A549 (cell line): ENCODE results near the gene SLC9C2. TPM values are rescaled to one million over a fixed set of nuclear protein-coding genes. Genes with fewer than 3 reads are reported as not detected.

ENCODE experiments used
- ATAC-seq, 2 experiments: fragments of 200-7000 bp in 1 of 2; fragments of >200 bp in 1 of 2; cut with Nextera tagmentation in 1 of 2; cut with Tn5 transposase in 1 of 2; 3 replicates each; pipeline versions ENCODE4 v1.8.0 to v1.9.1; 2018 to 2020; ENCODE audit warnings: mild to moderate bottlenecking in 1 of 2, moderate library complexity in 1 of 2
- CTCF ChIA-PET: fragments of 300-600 bp; sonication (Branson Sonifier 250); formaldehyde crosslinking; extraction: SDS; loops from one replicate; lab custom pipeline; 2021; ENCODE audit warnings: antibody characterized with exemption, inconsistent platforms; lab: Yijun Ruan, JAX
- POLR2A ChIA-PET: fragments of 350-600 bp; formaldehyde crosslinking; extraction: SDS; loops from one replicate; lab custom pipeline; 2021; ENCODE audit warnings: antibody characterized with exemption, inconsistent platforms; lab: Yijun Ruan, JAX
- DNase-seq, 2 experiments: peaks; one replicate each; pipeline versions ENCODE4 v3.0.0 to v3.0.0-alpha.2; 2011 to 2016; ENCODE audit warnings: low read depth in 1 of 2, low spot score in 1 of 2
- FAIRE-seq: peaks from 2 replicates; lab custom pipeline; 2011; peaks lifted over from hg19 to GRCh38; lab: Jason Lieb, UNC
- H3K27ac ChIP-seq, 2 experiments: fragments of >200 bp; sonication (Bioruptor Twin); formaldehyde crosslinking; 3 replicates each; pipeline ENCODE4 v1.5.1; 2016 to 2017
- H3K4me1 ChIP-seq: fragments of >200 bp; sonication (Bioruptor Twin); formaldehyde crosslinking; 3 replicates; pipeline ENCODE4 v1.6.1; 2016
- H3K4me2 ChIP-seq: fragments of >200 bp; sonication (Bioruptor Twin); formaldehyde crosslinking; 3 replicates; pipeline ENCODE4 v1.6.1; 2016
- H3K4me3 ChIP-seq: fragments of >200 bp; sonication (Bioruptor Twin); formaldehyde crosslinking; 3 replicates; pipeline ENCODE4 v1.5.1; 2016
- H3K9me3 ChIP-seq: fragments of >200 bp; sonication (Bioruptor Twin); formaldehyde crosslinking; 3 replicates; pipeline ENCODE4 v1.6.1; 2016
- BHLHE40 ChIP-seq: IDR thresholded peaks from 2 replicates; pipeline ENCODE4 v1.6.1; 2012; ENCODE audit warnings: low read depth, low read length, inconsistent platforms
- CBX8 ChIP-seq: fragments of 200-600 bp; sonication (generic); IDR thresholded peaks from 2 replicates; pipeline ENCODE4 v1.6.1; 2016
- CEBPB ChIP-seq, 2 experiments: fragments of >200 bp in 1 of 2; sonication (Bioruptor Twin) in 1 of 2; formaldehyde crosslinking in 1 of 2; IDR thresholded peaks; 2 replicates each; pipeline ENCODE4 v1.6.1; 2012 to 2016
- CHD2 ChIP-seq: fragments of 150-350 bp; IDR thresholded peaks from 2 replicates; pipeline ENCODE4 v1.6.1; 2014; ENCODE audit warnings: low read length; ENCODE audit not compliant: partially characterized antibody
- EHF ChIP-seq: fragments of 250-450 bp; sonication (Bioruptor Pico); IDR thresholded peaks from 2 replicates; pipeline ENCODE4 v1.5.0; 2020; ENCODE audit warnings: mild to moderate bottlenecking
- FOSL2 ChIP-seq, 2 experiments: fragments of 450-650 bp in 1 of 2; fragments of >200 bp in 1 of 2; sonication (Bioruptor Twin) in 1 of 2; formaldehyde crosslinking; IDR thresholded peaks; 2 replicates each; pipeline versions ENCODE4 v1.5.0 to v1.6.1; 2016 to 2020; ENCODE audit warnings: mild to moderate bottlenecking in 1 of 2, moderate library complexity in 1 of 2
- FOXS1 ChIP-seq: fragments of 250-450 bp; sonication (Bioruptor Pico); IDR thresholded peaks from 2 replicates; pipeline ENCODE4 v1.5.0; 2020; ENCODE audit warnings: mild to moderate bottlenecking, moderate library complexity
- KDM5A ChIP-seq: fragments of 200-600 bp; sonication (generic); IDR thresholded peaks from 2 replicates; pipeline ENCODE4 v1.6.1; 2016; ENCODE audit warnings: antibody characterized with exemption, mild to moderate bottlenecking
- MAFK ChIP-seq: fragments of 450-650 bp; IDR thresholded peaks from 2 replicates; pipeline ENCODE4 v1.6.1; 2014; ENCODE audit not compliant: partially characterized antibody
- NPAS2 ChIP-seq: fragments of 250-450 bp; sonication (Bioruptor Pico); IDR thresholded peaks from 2 replicates; pipeline ENCODE4 v1.8.0; 2022; ENCODE audit warnings: mild to moderate bottlenecking, moderate library complexity, borderline replicate concordance
- POLR2A ChIP-seq: IDR thresholded peaks from 2 replicates; pipeline ENCODE4 v1.6.1; 2012; ENCODE audit warnings: mild to moderate bottlenecking, low read length
- RCOR1 ChIP-seq: fragments of 150-350 bp; IDR thresholded peaks from 2 replicates; pipeline ENCODE4 v1.6.1; 2014; ENCODE audit warnings: antibody characterized with exemption, low read length, low read depth
- TP53 ChIP-seq: fragments of 250-450 bp; sonication (Bioruptor Pico); IDR thresholded peaks from 2 replicates; pipeline ENCODE4 v1.5.0; 2021; ENCODE audit warnings: mild to moderate bottlenecking, moderate library complexity
- ZFP36 ChIP-seq: fragments of 450-650 bp; IDR thresholded peaks from 2 replicates; pipeline ENCODE4 v1.6.1; 2014; ENCODE audit warnings: borderline replicate concordance; ENCODE audit not compliant: partially characterized antibody
- ZNF302 ChIP-seq: fragments of 250-450 bp; sonication (Bioruptor Pico); IDR thresholded peaks from 2 replicates; pipeline ENCODE4 v1.9.0; 2021; ENCODE audit warnings: inconsistent platforms, mild to moderate bottlenecking, moderate library complexity
- WGBS: methylation state at CpG from one replicate; pipeline ENCODE4 v1.1.6; 2017; ENCODE audit errors: missing lambda C conversion rate; 5-methylcytosine and 5-hydroxymethylcytosine counted together
- polyA plus RNA-seq, 4 experiments: library from polyadenylated mRNA; depleted of rRNA in 3 of 4; stranded (reverse); fragments of >200 nt; fragmentation: RNase III in 1 of 4; extraction: RNeasy Plus Mini Kit Qiagen cat#74134 plus additional on column Dnase treatment in 1 of 4; gene quantifications; 2 replicates in 3 of 4; 3 replicates in 1 of 4; pipeline ENCODE4 v1.2.3, GENCODE V29; 2011 to 2017
- TF ChIP-seq, protein P1 (sequence below): fragments of 250-450 bp; sonication (Bioruptor Pico); IDR thresholded peaks from 2 replicates; pipeline ENCODE4 v1.5.0; 2021; ENCODE audit warnings: mild to moderate bottlenecking, moderate library complexity, borderline replicate concordance
- TF ChIP-seq, protein P2 (sequence below): IDR thresholded peaks from 2 replicates; pipeline ENCODE4 v1.6.1; 2012
- TF ChIP-seq, protein P3 (sequence below): fragments of >200 bp; sonication (Bioruptor Twin); formaldehyde crosslinking; IDR thresholded peaks from 3 replicates; pipeline ENCODE4 v1.5.1; 2016

Gene SLC9C2
- polyA plus RNA-seq, 2 of the 4 experiments (the other 2 are of a cell fraction), result not detected

DNA sequence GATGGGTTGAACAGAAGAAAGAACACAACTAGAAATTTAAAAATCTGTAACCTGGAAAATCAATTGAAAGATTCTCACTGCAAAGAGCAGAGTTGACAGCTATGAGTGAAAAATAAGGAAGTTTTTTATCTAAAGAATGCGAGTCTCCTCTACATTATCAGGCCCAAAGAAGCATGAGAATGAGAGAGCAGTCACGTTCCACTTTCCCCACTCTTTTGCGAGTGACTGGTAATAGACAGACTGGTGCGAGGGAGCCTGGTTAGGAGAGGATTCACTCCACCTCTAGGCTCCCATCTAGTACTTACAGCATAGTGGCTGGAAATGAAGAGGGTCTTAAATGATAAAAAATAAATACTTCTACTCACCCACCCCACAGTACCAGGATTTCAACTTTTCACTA lies 73.8 kb downstream of the SLC9C2 start:
- POLR2A ChIA-PET, result no interaction called here
- CTCF ChIA-PET, result no interaction called here
- ATAC-seq, result 0 out of 6 replicates have a peak, but pooled peaks of 1 of the 2 experiments have one; percentile 37
- TF ChIP-seq KDM5A, result no peak
- TF ChIP-seq CEBPB (IDR thresholded peaks at IDR 0.05), result no peak
- TF ChIP-seq POLR2A, result no peak
- TF ChIP-seq, protein P1, sequence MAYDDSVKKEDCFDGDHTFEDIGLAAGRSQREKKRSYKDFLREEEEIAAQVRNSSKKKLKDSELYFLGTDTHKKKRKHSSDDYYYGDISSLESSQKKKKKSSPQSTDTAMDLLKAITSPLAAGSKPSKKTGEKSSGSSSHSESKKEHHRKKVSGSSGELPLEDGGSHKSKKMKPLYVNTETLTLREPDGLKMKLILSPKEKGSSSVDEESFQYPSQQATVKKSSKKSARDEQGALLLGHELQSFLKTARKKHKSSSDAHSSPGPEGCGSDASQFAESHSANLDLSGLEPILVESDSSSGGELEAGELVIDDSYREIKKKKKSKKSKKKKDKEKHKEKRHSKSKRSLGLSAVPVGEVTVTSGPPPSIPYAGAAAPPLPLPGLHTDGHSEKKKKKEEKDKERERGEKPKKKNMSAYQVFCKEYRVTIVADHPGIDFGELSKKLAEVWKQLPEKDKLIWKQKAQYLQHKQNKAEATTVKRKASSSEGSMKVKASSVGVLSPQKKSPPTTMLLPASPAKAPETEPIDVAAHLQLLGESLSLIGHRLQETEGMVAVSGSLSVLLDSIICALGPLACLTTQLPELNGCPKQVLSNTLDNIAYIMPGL (CRISPR knock-in tag), result no peak
- TF ChIP-seq, protein P2, sequence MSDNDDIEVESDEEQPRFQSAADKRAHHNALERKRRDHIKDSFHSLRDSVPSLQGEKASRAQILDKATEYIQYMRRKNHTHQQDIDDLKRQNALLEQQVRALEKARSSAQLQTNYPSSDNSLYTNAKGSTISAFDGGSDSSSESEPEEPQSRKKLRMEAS, result no peak
- no peak for TF ChIP-seq CBX8
- no peak for TF ChIP-seq CHD2
- no peak for TF ChIP-seq EHF
- no peak for TF ChIP-seq NPAS2
- no peak overlapping the region; a peak in 1 of 6 replicates for H3K27ac ChIP-seq
- WGBS, result 66% methylated on average over 4 of the region's 4 CpGs
- no peak for FAIRE-seq
- no peak overlapping the region for H3K4me3 ChIP-seq
- no peaks in the 10 kb centered on the region; the same call in 2 of the 3 replicates for H3K4me1 ChIP-seq
- no peak for DNase-seq
- no peaks in the 10 kb centered on the region for H3K9me3 ChIP-seq
- no peak overlapping the region for H3K4me2 ChIP-seq

DNA sequence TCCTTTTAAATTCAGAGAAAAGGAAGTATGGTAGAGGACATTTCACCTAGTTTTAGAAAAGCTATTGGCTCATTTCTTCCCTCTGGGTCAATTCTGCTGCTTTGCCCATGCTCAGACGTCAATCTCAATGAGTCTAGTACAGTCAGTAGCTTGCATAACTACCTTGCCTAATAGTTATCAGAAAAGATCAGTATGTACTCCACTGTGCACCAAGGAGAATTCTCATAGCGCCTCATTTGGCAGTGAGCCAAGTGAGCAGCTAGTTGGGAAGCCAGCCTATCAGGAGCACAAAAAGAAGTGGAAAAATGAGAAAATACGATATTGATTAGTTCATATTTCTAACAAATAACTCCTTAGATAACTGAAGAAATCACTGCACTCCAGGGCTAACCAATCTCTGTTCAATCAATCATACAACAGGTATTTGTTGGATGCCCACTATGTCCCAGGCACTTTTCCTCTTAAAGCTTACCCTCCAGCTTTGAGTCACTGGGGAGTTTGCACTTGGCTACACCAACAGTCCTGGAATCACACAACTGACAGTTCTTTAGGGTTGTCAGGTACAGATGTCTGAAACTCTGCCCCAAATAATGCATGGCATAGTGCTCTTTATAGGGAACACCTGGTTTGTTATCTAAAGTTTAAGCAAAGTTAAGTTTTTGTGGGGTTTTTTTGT lies 75.6 kb downstream of the SLC9C2 start:
- FAIRE-seq (no peak), ATAC-seq (no peak), DNase-seq (no peak)
- H3K9me3 ChIP-seq, result no peaks in the 10 kb centered on the region
- no peaks in the 10 kb centered on the region; the same call in 2 of the 3 replicates for H3K4me1 ChIP-seq
- POLR2A ChIA-PET, result interaction anchor here (1.0 kb wide), 1 partner anchor 297 kb away, joined by 3 read pairs; the partner anchor contains the start of genes CENPL and DARS2
- no peak overlapping the region; a peak in 1 of 6 replicates for H3K27ac ChIP-seq
- H3K4me2 ChIP-seq, result no peak overlapping the region; the same call in 2 of the 3 replicates
- CTCF ChIA-PET, result no interaction called here
- no peak overlapping the region for H3K4me3 ChIP-seq
- TF ChIP-seq RCOR1 (no peak), KDM5A (no peak), TP53 (no peak), BHLHE40 (no peak), FOSL2 (IDR thresholded peaks at IDR 0.05) (no peak), FOSL2 (CRISPR knock-in tag; IDR thresholded peaks at IDR 0.05) (no peak), ZFP36 (no peak), POLR2A (no peak)
- TF ChIP-seq, protein P1 (CRISPR knock-in tag), result no peak
- WGBS, result 27% methylated on average over 3 of the region's 3 CpGs

DNA sequence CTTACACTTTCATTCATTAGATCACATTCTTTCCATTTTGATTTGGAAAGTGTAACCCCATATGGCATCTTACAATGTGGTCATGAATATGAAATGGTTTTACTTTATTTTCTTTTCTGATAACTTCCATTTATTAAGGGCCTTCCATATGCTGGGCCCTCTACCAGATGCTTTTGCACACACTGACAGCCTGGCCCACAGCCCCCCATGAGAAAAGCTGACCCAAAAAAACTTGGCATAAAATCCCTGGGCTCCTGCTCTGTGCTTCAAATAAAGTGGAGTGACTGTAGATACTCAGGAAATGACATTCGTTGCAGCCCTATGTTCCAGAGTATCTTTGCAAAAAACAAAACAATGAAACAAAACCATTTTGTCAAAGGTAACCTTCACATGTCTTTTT lies 76.9 kb downstream of the SLC9C2 start:
- Histone ChIP-seq H3K4me1 (no peaks in the 10 kb centered on the region; the same call in 2 of the 3 replicates), H3K4me3 (no peak overlapping the region), H3K4me2 (no peak overlapping the region), H3K27ac (no peak overlapping the region; a peak in 1 of 6 replicates), H3K9me3 (no peaks in the 10 kb centered on the region)
- DNase-seq, result no peak
- WGBS, result 16% methylated on average over 1 of the region's 1 CpG
- FAIRE-seq, result no peak
- TF ChIP-seq ZNF302 (no peak), MAFK (no peak), FOXS1 (CRISPR knock-in tag) (no peak)
- TF ChIP-seq, protein P3, sequence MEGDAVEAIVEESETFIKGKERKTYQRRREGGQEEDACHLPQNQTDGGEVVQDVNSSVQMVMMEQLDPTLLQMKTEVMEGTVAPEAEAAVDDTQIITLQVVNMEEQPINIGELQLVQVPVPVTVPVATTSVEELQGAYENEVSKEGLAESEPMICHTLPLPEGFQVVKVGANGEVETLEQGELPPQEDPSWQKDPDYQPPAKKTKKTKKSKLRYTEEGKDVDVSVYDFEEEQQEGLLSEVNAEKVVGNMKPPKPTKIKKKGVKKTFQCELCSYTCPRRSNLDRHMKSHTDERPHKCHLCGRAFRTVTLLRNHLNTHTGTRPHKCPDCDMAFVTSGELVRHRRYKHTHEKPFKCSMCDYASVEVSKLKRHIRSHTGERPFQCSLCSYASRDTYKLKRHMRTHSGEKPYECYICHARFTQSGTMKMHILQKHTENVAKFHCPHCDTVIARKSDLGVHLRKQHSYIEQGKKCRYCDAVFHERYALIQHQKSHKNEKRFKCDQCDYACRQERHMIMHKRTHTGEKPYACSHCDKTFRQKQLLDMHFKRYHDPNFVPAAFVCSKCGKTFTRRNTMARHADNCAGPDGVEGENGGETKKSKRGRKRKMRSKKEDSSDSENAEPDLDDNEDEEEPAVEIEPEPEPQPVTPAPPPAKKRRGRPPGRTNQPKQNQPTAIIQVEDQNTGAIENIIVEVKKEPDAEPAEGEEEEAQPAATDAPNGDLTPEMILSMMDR, result no peak
- no peak for ATAC-seq
- ChIA-PET CTCF (no interaction called here), POLR2A (no interaction called here)
